ENCODE data around the gene SPACDR. TPM values are rescaled to one million over a fixed set of nuclear protein-coding genes. Genes with fewer than 3 reads are reported as not detected.

SPACDR gene
- total RNA-seq, 2 donors from 2014 or later: not detected

DNA sequence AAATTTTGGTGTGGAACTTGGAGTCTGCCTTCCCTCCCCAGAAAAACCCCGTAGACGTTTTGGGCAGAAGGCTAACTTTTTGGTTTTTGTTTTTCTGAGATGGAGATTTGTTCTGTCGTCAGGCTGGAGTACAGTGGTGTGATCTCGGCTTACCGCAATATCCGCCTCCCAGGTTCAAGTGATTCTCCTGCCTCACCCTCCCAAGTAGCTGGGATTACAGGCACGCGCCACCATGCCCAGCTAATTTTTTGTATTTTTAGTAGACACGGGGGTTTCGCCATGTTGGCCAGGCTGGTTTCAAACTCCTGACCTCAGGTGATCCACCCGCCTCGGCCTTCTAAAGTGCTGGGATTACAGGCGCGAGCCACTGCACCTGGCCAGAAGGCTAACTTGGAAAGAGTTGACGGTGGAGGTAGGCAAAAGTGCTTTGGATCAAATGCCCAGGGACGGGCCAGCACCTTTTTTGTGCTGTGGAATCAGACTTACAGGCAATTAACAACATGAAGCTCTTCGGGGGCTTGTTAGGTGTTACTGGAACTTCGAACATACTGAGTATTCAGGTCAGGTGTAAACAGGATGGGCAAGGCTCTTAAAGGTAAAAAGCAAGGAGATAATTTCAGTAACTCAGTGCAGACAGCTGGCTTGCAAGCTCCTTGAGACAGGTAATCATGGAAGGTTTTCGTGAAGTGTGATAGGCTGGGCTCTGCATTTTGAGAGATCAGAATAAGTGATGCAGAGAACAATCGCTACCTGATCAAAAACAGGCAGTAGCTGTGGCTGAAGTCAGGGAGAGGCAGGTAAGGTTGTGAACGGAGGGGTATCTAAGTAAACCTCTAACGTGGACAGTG lies 29.5 kb downstream of the SPACDR start:
- peaks cover 21% of the 10 kb centered on the region for H3K36me3 ChIP-seq
- H3K27me3 ChIP-seq: no peaks in the 10 kb centered on the region
- peaks cover 0 to 41% of the 10 kb centered on the region in 2 donors for H3K4me1 ChIP-seq
- no peak for DNase-seq (ENCODE audit: low spot score)
- TF ChIP-seq, protein P1, sequence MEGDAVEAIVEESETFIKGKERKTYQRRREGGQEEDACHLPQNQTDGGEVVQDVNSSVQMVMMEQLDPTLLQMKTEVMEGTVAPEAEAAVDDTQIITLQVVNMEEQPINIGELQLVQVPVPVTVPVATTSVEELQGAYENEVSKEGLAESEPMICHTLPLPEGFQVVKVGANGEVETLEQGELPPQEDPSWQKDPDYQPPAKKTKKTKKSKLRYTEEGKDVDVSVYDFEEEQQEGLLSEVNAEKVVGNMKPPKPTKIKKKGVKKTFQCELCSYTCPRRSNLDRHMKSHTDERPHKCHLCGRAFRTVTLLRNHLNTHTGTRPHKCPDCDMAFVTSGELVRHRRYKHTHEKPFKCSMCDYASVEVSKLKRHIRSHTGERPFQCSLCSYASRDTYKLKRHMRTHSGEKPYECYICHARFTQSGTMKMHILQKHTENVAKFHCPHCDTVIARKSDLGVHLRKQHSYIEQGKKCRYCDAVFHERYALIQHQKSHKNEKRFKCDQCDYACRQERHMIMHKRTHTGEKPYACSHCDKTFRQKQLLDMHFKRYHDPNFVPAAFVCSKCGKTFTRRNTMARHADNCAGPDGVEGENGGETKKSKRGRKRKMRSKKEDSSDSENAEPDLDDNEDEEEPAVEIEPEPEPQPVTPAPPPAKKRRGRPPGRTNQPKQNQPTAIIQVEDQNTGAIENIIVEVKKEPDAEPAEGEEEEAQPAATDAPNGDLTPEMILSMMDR (IDR thresholded peaks at IDR 0.05): no peak
- H3K4me3 ChIP-seq: peak overlapping the region in 1 of 2 donors; percentile 89
- H3K27ac ChIP-seq: no peak overlapping the region
- H3K9me3 ChIP-seq: no peaks in the 10 kb centered on the region

GRCh38 chr7:100433592-100434296 lies 30.3 kb downstream of the SPACDR start:
- H3K27me3 ChIP-seq: no peaks in the 10 kb centered on the region
- H3K4me3 ChIP-seq: no peak overlapping the region
- peaks cover 21% of the 10 kb centered on the region for H3K36me3 ChIP-seq
- peaks cover 0 to 41% of the 10 kb centered on the region in 2 donors for H3K4me1 ChIP-seq
- no peak for DNase-seq (ENCODE audit: low spot score)
- TF ChIP-seq, protein P1 (IDR thresholded peaks at IDR 0.05): no peak
- H3K27ac ChIP-seq: no peak overlapping the region
- no peaks in the 10 kb centered on the region for H3K9me3 ChIP-seq

GRCh38 chr7:100433276-100433591 lies 30.8 kb downstream of the SPACDR start:
- no peak for DNase-seq (ENCODE audit: low spot score)
- Histone ChIP-seq H3K27ac (no peak overlapping the region), H3K4me1 (peaks cover 0 to 41% of the 10 kb centered on the region in 2 donors), H3K36me3 (peaks cover 21% of the 10 kb centered on the region), H3K4me3 (no peak overlapping the region), H3K27me3 (no peaks in the 10 kb centered on the region), H3K9me3 (no peaks in the 10 kb centered on the region)
- TF ChIP-seq, protein P1 (IDR thresholded peaks at IDR 0.05): no peak

DNA sequence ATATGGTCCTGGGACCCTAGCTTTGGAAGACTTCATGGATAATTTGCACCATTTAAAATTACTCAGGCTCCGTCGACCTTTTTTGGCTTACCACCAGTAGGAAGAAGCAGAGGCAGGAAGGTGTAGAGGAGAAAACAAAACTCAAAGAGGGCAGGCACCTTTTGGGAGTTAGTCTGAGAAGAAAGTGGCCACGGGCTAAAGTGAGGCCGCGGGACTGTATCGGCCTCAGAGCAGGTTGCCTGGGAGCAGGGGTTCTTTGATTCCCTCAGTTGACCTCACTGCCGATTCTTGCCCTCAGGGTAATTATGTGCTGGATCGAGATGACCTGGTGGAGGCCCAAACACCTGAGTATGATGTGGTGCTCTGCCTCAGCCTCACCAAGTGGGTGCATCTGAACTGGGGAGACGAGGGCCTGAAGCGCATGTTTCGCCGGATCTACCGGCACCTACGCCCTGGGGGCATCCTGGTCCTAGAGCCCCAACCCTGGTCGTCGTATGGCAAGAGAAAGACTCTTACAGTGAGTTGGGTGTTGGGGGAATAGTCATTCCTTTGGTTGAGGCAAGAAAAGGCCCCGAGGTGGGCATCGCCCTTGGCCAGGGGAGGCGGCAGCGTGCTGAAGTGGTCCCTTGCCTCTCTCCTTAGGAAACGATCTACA lies 31.3 kb downstream of the SPACDR start:
- no peaks in the 10 kb centered on the region for H3K9me3 ChIP-seq
- H3K36me3 ChIP-seq: peaks cover 21% of the 10 kb centered on the region
- H3K4me1 ChIP-seq: peaks cover 0 to 44% of the 10 kb centered on the region in 2 donors
- TF ChIP-seq, protein P1 (IDR thresholded peaks at IDR 0.05): no peak
- H3K4me3 ChIP-seq: no peak overlapping the region
- DNase-seq (ENCODE audit: low spot score): no peak
- no peaks in the 10 kb centered on the region for H3K27me3 ChIP-seq
- H3K27ac ChIP-seq: no peak overlapping the region

DNA sequence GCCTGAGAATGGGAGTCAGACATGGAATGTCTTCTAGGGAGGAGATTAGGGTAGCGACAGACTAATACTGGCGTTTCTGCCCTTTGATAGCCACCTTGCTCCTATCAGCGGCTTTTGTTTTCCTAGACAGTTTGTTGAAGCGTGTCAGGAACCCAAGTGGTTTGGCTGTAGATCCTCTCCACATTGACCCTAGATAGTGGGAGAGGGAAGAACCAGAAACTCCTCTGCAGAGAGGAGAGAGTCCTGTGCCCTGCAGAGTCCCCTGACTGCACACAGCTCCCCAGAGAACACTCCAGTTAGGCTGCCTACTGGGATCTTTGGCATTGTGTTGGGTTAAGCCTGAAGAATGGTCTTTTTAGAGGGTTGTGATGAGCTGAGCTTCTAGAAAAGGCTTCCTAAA lies 32.0 kb downstream of the SPACDR start:
- no peak for DNase-seq (ENCODE audit: low spot score)
- Histone ChIP-seq H3K4me3 (no peak overlapping the region), H3K27ac (no peak overlapping the region), H3K27me3 (no peaks in the 10 kb centered on the region), H3K36me3 (peaks cover 21% of the 10 kb centered on the region), H3K4me1 (peaks cover 0 to 46% of the 10 kb centered on the region in 2 donors), H3K9me3 (no peaks in the 10 kb centered on the region)
- TF ChIP-seq, protein P1 (IDR thresholded peaks at IDR 0.05): no peak
